ENCODE results near the gene SP3. TPM values are rescaled to one million over a fixed set of nuclear protein-coding genes. Genes with fewer than 3 reads are reported as not detected.

The SP3 gene
- total and polyA plus RNA-seq, 9 of the 15 experiments (the other 6 are each of a cell fraction or from before 2014, with no cell fraction given): 12.0 to 106 (median 74.9) TPM

DNA sequence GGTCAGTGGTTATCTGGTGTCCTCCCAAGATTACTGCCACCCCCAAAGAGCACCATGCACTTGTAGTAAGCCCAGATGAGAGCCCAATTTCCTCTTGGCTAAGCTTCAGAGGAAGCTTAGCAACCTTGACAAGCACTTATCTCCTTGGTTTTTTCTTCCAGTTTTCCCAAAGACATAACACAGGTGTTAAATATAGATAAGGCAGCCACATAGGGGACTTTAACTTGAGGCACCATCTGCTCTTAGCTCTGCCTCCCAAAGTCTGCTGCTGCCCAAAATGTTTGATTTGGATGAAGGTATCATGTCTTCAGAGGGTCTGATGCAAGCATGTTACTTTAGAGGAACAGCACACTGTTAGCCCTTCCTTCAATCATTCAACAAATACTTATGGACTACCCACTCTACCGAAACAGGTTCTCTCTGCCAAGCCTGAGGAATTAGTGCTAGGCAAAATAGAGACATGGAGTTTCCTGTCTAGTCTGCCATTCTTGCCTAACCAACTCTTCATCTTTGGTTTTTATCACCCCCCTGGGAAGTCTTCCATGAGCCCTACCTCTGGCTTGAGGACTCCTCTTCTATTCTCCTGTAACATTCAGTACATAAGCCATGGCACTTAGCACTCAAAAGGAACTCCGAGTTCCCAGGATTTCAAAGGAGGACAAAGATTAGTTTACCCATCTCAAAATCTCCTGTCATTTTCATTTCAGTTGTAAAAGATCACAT lies 73.7 kb downstream of the SP3 start:
- FAIRE-seq: peak; percentile 83
- peak; percentile 49 to 80 (median 63) for DNase-seq (ENCODE audit: extremely low read depth in 1 of 4, low spot score in 3 of 4)
- ChIA-PET POLR2A (interaction anchor here (0.9 to 1.5 kb wide), 2 partner anchors 10 to 42 kb away, joined by 3 to 6 read pairs; no protein-coding TSS in a partner anchor), CTCF (ENCODE audit: low intra/inter-chr PET ratio) (no interaction called here)
- Histone ChIP-seq H3K9me1 (ENCODE audit: control insufficient read depth, insufficient read depth, low read length) (no peaks in the 10 kb centered on the region), H4K20me1 (replicated peaks; ENCODE audit: control insufficient read depth, insufficient read depth, low read length) (no peaks in the 10 kb centered on the region), H3K9ac (ENCODE audit: insufficient read depth in 1 of 2, low read depth in 2 of 2, low read length in 2 of 2) (no peak overlapping the region), H2AFZ (ENCODE audit: low read depth, low read length) (peak overlapping the region; percentile 1; the same call in 1 of the 2 replicates), H3K27ac (ENCODE audit: extremely low read depth, low read depth, low read length) (no peak overlapping the region; the same call in 2 of the 3 replicates), H3K36me3 (ENCODE audit: control insufficient read depth, insufficient read depth, low read length) (no peaks in the 10 kb centered on the region), H3K4me2 (ENCODE audit: insufficient read depth, low read length) (peak overlapping the region; percentile 42; the same call in 1 of the 2 replicates), H3K9me3 (replicated peaks; ENCODE audit: control insufficient read depth, insufficient read depth, low read depth, low read length) (peaks cover 3% of the 10 kb centered on the region; the same call in 1 of the 2 replicates), H3K79me2 (ENCODE audit: control insufficient read depth, insufficient read depth, low read length) (no peaks in the 10 kb centered on the region), H3K4me1 (replicated peaks in 1 of 2; ENCODE audit: control insufficient read depth in 2 of 2, insufficient read depth in 2 of 2, low read length in 2 of 2) (peaks cover 0 to 16% of the 10 kb centered on the region in 2 experiments; a peak in 2 of 5 replicates), H3K27me3 (ENCODE audit: control insufficient read depth in 2 of 2, insufficient read depth in 2 of 2, low read length in 2 of 2) (no peaks in the 10 kb centered on the region), H3K4me3 (no peak overlapping the region)
- peak; percentile 90 for ATAC-seq
- intact Hi-C loops (cut with micrococcal nuclease) (loop anchor here (1.0 to 5.0 kb wide), 2 partner anchors 73 to 161 kb away; no protein-coding TSS in a partner anchor), in situ Hi-C loops (cut with MboI) (no loop called here)
- 10% methylated on average over 2 of the region's 2 CpGs for whole genome bisulfite sequencing (ENCODE audit: insufficient coverage, low coverage, missing lambda C conversion rate)
- BruUV-seq (replicated peaks): no TSS peak
- peak; percentile 76 for TF ChIP-seq CEBPB (tag; IDR thresholded peaks at IDR 0.05)
- no peak for TF ChIP-seq NFYB (IDR thresholded peaks at IDR 0.05; ENCODE audit: extremely low read depth, insufficient read length)
- TF ChIP-seq ZNF584 (CRISPR knock-in tag; IDR thresholded peaks at IDR 0.05; ENCODE audit: low read depth): peak; percentile 63; the same call in 1 of the 2 replicates
- TF ChIP-seq ZNF224 (CRISPR knock-in tag; IDR thresholded peaks at IDR 0.05): no peak
- TF ChIP-seq ZNF398 (CRISPR knock-in tag; IDR thresholded peaks at IDR 0.05): no peak
- TF ChIP-seq RBM25 (IDR thresholded peaks at IDR 0.05; ENCODE audit: low read depth, low read length, severe bottlenecking): no peak
- no peak for TF ChIP-seq TAF1 (IDR thresholded peaks at IDR 0.05; ENCODE audit: control insufficient read depth, extremely low read depth, insufficient read depth, low read length, severe bottlenecking)
- TF ChIP-seq E2F3 (CRISPR knock-in tag; IDR thresholded peaks at IDR 0.05): no peak
- no peak for TF ChIP-seq ZBTB2 (IDR thresholded peaks at IDR 0.05)
- TF ChIP-seq FOXA1 (IDR thresholded peaks at IDR 0.05; ENCODE audit: borderline replicate concordance): no peak
- no peak for TF ChIP-seq MEF2D (tag; conservative IDR thresholded peaks at IDR 0.05; ENCODE audit: low read depth)
- no peak for TF ChIP-seq KAT8 (IDR thresholded peaks at IDR 0.05; ENCODE audit: low read depth)
- TF ChIP-seq PTTG1 (tag; IDR thresholded peaks at IDR 0.05; ENCODE audit: low read depth): no peak
- TF ChIP-seq DMBX1 (CRISPR knock-in tag; IDR thresholded peaks at IDR 0.05; ENCODE audit: borderline replicate concordance): no peak
- TF ChIP-seq IFI16 (CRISPR knock-in tag; IDR thresholded peaks at IDR 0.05): no peak
- TF ChIP-seq HMGXB4 (CRISPR knock-in tag; IDR thresholded peaks at IDR 0.05): no peak
- no peak for TF ChIP-seq PRPF4 (IDR thresholded peaks at IDR 0.05; ENCODE audit: insufficient read depth, low read depth, low read length, poor library complexity, severe bottlenecking)

All from K562 (cell line).